CD4-positive, alpha-beta T cell (primary cell): ENCODE results near the gene FARSB. TPM values are rescaled to one million over a fixed set of nuclear protein-coding genes. Genes with fewer than 3 reads are reported as not detected.

Experiments
- ATAC-seq: fragments of 200-7000 bp; cut with Tn5 transposase; one replicate; pipeline ENCODE4 v1.10.0; 2022; ENCODE audit warnings: mild to moderate bottlenecking; ENCODE audit not compliant: poor library complexity
- CTCF ChIA-PET: fragments of 350-600 bp; sonication (Branson Sonifier 250); formaldehyde crosslinking; loops from one replicate; lab custom pipeline; 2021; ENCODE audit warnings: antibody characterized with exemption, inconsistent platforms; lab: Charles Lee
- POLR2A ChIA-PET: fragments of 350-600 bp; sonication (Branson Sonifier 250); formaldehyde crosslinking; loops from one replicate; lab custom pipeline; 2021; ENCODE audit warnings: antibody characterized with exemption, inconsistent platforms; lab: Charles Lee
- DNase-seq, 14 experiments: peaks; one replicate each; pipeline ENCODE4 v3.0.0-alpha.2; 2013 to 2020; ENCODE audit warnings: mixed read lengths in 2 of 14
- H3K27ac ChIP-seq, 2 donors: one replicate each; pipeline versions ENCODE4 v1.5.1 to v1.7.0; 2013; ENCODE audit warnings: low read length in 2 of 2, low read depth in 1 of 2, mild to moderate bottlenecking in 1 of 2
- H3K27me3 ChIP-seq, 2 experiments: 1 replicate in 1 of 2; 2 replicates in 1 of 2; pipeline versions ENCODE4 v1.6.1 to v1.7.0; 2013; ENCODE audit warnings: low read length in 2 of 2, control low read depth in 1 of 2, mild to moderate bottlenecking in 1 of 2, moderate library complexity in 1 of 2; ENCODE audit not compliant: insufficient read depth in 2 of 2, control insufficient read depth in 1 of 2
- H3K36me3 ChIP-seq: one replicate; pipeline ENCODE4 v1.6.1; 2013; ENCODE audit warnings: low read length, control low read depth; ENCODE audit not compliant: insufficient read depth
- H3K4me1 ChIP-seq: one replicate; pipeline ENCODE4 v1.6.1; 2013; ENCODE audit warnings: low read length, control low read depth; ENCODE audit not compliant: insufficient read depth
- H3K4me3 ChIP-seq: one replicate; pipeline ENCODE4 v1.5.1; 2013; ENCODE audit warnings: mild to moderate bottlenecking, low read length, moderate library complexity
- H3K9me3 ChIP-seq, 2 experiments: 1 replicate in 1 of 2; 2 replicates in 1 of 2; pipeline versions ENCODE4 v1.6.1 to v1.7.0; 2013; ENCODE audit warnings: low read length in 2 of 2, mild to moderate bottlenecking in 2 of 2, control low read depth in 1 of 2, moderate library complexity in 1 of 2; ENCODE audit not compliant: control insufficient read depth in 1 of 2, insufficient read depth in 1 of 2
- H3K27ac Mint-ChIP-seq: one replicate; pipeline ENCODE4 v1.8.0; 2020; ENCODE audit warnings: mixed read lengths
- H3K27me3 Mint-ChIP-seq: one replicate; pipeline ENCODE4 v1.8.0; 2021; ENCODE audit warnings: mixed read lengths
- H3K36me3 Mint-ChIP-seq: one replicate; pipeline ENCODE4 v1.8.0; 2021; ENCODE audit warnings: low read depth, mixed read lengths
- H3K4me1 Mint-ChIP-seq: one replicate; pipeline ENCODE4 v1.8.0; 2021; ENCODE audit warnings: low read depth, mixed read lengths
- H3K4me3 Mint-ChIP-seq: one replicate; pipeline ENCODE4 v1.8.0; 2020; ENCODE audit warnings: mild to moderate bottlenecking, mixed read lengths
- H3K9me3 Mint-ChIP-seq: one replicate; pipeline ENCODE4 v1.8.0; 2020; ENCODE audit warnings: mixed read lengths
- intact Hi-C, 2 experiments: fragments of 100-400 bp; cut with DNase I in 1 of 2; cut with micrococcal nuclease in 1 of 2; formaldehyde crosslinking; loops; one replicate each; pipeline versions ENCODE4 v1.15.1 to v1.9.0; 2023 to 2025; cut with DNase I, micrococcal nuclease
- total RNA-seq, 174 experiments: library from RNA in 2 of 174; stranded (reverse) in 2 of 174; gene quantifications; one replicate each; pipeline ENCODE4 v1.2.3 and lab custom pipeline; 2021 to 2026
- TF ChIP-seq, protein P1 (sequence below): fragments of 200-600 bp; IDR thresholded peaks from one replicate; pipeline ENCODE4 v1.8.0; 2022; ENCODE audit warnings: antibody characterized with exemption, mild to moderate bottlenecking

FARSB gene
- total RNA-seq, 2 experiments from 2014 or later: 7.8 to 8.7 TPM

DNA sequence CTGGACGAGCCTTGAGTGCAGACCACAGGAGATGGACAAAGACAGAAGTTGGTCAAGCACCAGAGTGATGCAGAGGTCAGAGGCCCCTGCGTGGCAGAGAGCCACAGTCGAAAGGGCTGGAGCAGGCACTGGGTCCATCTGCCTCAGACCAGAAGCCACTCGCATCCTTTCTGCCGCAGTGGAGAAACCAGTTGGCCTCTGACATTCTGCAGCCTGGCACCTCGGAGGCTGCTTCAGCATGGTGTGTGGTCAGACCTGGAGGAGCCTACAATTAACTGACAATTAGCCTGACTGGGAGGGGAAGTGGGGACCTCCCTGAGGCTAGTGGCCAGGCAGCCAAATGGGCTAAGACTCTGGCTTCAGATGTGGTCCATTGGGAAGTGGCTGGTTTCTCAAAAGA is 120.4 kb downstream of the FARSB start:
- H3K36me3 Mint-ChIP-seq: no peaks in the 10 kb centered on the region
- TF ChIP-seq, protein P1, sequence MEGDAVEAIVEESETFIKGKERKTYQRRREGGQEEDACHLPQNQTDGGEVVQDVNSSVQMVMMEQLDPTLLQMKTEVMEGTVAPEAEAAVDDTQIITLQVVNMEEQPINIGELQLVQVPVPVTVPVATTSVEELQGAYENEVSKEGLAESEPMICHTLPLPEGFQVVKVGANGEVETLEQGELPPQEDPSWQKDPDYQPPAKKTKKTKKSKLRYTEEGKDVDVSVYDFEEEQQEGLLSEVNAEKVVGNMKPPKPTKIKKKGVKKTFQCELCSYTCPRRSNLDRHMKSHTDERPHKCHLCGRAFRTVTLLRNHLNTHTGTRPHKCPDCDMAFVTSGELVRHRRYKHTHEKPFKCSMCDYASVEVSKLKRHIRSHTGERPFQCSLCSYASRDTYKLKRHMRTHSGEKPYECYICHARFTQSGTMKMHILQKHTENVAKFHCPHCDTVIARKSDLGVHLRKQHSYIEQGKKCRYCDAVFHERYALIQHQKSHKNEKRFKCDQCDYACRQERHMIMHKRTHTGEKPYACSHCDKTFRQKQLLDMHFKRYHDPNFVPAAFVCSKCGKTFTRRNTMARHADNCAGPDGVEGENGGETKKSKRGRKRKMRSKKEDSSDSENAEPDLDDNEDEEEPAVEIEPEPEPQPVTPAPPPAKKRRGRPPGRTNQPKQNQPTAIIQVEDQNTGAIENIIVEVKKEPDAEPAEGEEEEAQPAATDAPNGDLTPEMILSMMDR: no peak
- no peak overlapping the region for H3K4me3 Mint-ChIP-seq
- no peak overlapping the region for H3K4me3 ChIP-seq
- POLR2A ChIA-PET: no interaction called here
- no peaks in the 10 kb centered on the region for H3K36me3 ChIP-seq
- H3K4me1 Mint-ChIP-seq: no peaks in the 10 kb centered on the region
- no peaks in the 10 kb centered on the region for H3K27me3 ChIP-seq
- no peaks in the 10 kb centered on the region for H3K9me3 ChIP-seq
- ATAC-seq (no peak), DNase-seq (no peak)
- H3K27me3 Mint-ChIP-seq: no peaks in the 10 kb centered on the region
- no peak overlapping the region for H3K27ac Mint-ChIP-seq
- intact Hi-C loops: no loop called here
- CTCF ChIA-PET: no interaction called here
- H3K9me3 Mint-ChIP-seq: no peaks in the 10 kb centered on the region
- no peak overlapping the region for H3K27ac ChIP-seq
- H3K4me1 ChIP-seq: no peaks in the 10 kb centered on the region

DNA sequence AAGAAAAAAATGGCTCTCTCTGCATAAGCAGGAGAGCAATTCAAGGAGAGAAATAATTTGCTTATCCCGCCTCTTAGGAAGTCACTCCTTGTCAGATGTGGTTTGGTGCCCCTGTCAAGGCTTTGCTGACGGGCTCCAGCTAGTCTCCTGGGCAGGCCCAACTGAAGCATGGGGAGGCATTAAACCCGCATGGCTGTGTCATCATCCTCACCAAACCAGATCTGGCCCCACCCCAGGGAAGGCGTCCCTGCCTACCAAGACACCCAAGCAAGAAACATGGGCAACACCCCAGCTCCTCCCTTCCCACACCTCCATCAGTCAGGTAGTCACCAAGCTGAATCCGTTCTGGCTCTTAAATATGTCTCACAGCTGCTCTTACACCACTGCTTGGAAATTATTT is 123.6 kb downstream of the FARSB start:
- CTCF ChIA-PET: no interaction called here
- POLR2A ChIA-PET: no interaction called here

DNA sequence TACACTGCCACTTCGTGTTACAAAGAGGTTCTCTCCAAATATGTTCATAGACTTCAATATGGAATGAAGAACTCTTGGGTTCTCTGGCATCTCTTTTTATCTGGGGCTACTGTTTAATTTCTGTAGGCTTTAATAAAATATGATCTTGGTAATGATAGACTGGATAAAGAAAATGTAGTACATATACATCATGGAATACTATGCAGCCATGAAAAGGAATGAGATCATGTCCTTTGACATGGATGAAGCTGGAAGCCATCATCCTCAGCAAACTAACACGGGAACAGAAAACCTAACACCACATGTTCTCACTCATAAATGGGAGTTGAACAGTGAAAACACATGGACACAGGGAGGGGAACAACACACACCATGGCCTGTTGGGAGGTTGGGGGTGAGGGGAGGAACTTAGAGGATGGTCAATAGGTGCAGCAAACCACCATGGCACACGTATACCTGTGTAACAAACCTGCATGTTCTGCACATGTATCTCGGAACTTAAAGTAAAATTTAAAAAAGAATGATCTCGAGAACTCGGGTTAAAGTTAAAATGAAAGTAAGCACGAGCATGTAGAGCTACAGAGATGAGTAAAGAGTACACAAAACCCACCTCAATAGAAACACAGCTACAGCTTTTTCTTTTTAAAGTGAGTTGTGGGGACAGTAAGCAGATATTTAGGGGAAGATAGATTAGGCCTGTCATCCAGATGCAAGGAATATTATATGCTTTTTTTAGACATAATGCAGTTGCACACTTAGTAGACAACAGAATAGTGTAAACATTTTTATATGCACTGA is 129.2 kb downstream of the FARSB start:
- Histone ChIP-seq H3K4me3 (no peak overlapping the region), H3K9me3 (peaks cover 0 to 4% of the 10 kb centered on the region in 2 experiments), H3K27ac (no peak overlapping the region), H3K4me1 (no peaks in the 10 kb centered on the region), H3K36me3 (peaks cover 4% of the 10 kb centered on the region), H3K27me3 (no peaks in the 10 kb centered on the region)
- no peak overlapping the region for H3K4me3 Mint-ChIP-seq
- POLR2A ChIA-PET: no interaction called here
- no peak overlapping the region for H3K27ac Mint-ChIP-seq
- H3K36me3 Mint-ChIP-seq: no peaks in the 10 kb centered on the region
- ATAC-seq (no peak), DNase-seq (no peak)
- no peaks in the 10 kb centered on the region for H3K4me1 Mint-ChIP-seq
- no peaks in the 10 kb centered on the region for H3K27me3 Mint-ChIP-seq
- TF ChIP-seq, protein P1: no peak
- CTCF ChIA-PET: no interaction called here
- intact Hi-C loops: no loop called here
- H3K9me3 Mint-ChIP-seq: no peaks in the 10 kb centered on the region

More for the DNA sequence above, 123.6 kb downstream of the FARSB start:
- Histone ChIP-seq H3K4me3 (no peak overlapping the region), H3K36me3 (no peaks in the 10 kb centered on the region), H3K9me3 (no peaks in the 10 kb centered on the region), H3K27me3 (no peaks in the 10 kb centered on the region), H3K27ac (no peak overlapping the region), H3K4me1 (no peaks in the 10 kb centered on the region)
- Mint-ChIP-seq H3K4me1 (no peaks in the 10 kb centered on the region), H3K27me3 (no peaks in the 10 kb centered on the region), H3K9me3 (no peaks in the 10 kb centered on the region), H3K4me3 (no peak overlapping the region), H3K27ac (no peak overlapping the region), H3K36me3 (no peaks in the 10 kb centered on the region)
- ATAC-seq: no peak
- no peak for DNase-seq
- TF ChIP-seq, protein P1: no peak
- intact Hi-C loops: no loop called here
